ENCODE measurements around the gene SPAAR.
"Not testable (repeated sequence)": the region's sequence is repeated elsewhere in the genome, so short reads cannot be mapped to it uniquely, and the experiment has no call there.

SPAAR gene

GRCh38 chr9:35909687-35910612, 660 bp downstream of the SPAAR start:
- DNase-seq (no peak), ATAC-seq (no peak)
- Mint-ChIP-seq H3K27me3 (no peaks in the 10 kb centered on the region), H3K4me1 (peaks cover 61% of the 10 kb centered on the region), H3K4me3 (no peak overlapping the region), H3K9me3 (no peaks in the 10 kb centered on the region), H3K27ac (no peak overlapping the region)

GRCh38 chr9:35910613-35911359, 1.5 kb downstream of the SPAAR start:
- H3K4me1 Mint-ChIP-seq = peaks cover 55% of the 10 kb centered on the region
- peak overlapping the region; percentile 75 to 91 for H3K27ac Mint-ChIP-seq
- H3K9me3 Mint-ChIP-seq = no peaks in the 10 kb centered on the region

GRCh38 chr9:35911690-35912089, 2.4 kb downstream of the SPAAR start:
- peak overlapping the region in 1 of 2 donors; percentile 6 for H3K27ac Mint-ChIP-seq

More at GRCh38 chr9:35910613-35911359, 1.5 kb downstream of the SPAAR start:
- DNase-seq (peak; percentile 38 to 44), ATAC-seq (peak; percentile 62)
- H3K27me3 Mint-ChIP-seq = no peaks in the 10 kb centered on the region
- peak overlapping the region; percentile 35 to 62 for H3K4me3 Mint-ChIP-seq

GRCh38 chr9:35912791-35913400, 3.6 kb downstream of the SPAAR start:
- no peak for DNase-seq
- Mint-ChIP-seq H3K4me3 (no peak overlapping the region), H3K9me3 (no peaks in the 10 kb centered on the region), H3K27me3 (no peaks in the 10 kb centered on the region), H3K27ac (no peak overlapping the region), H3K4me1 (peaks cover 40% of the 10 kb centered on the region)
- no peak for ATAC-seq

More at GRCh38 chr9:35911690-35912089, 2.4 kb downstream of the SPAAR start:
- Mint-ChIP-seq H3K27me3 (no peaks in the 10 kb centered on the region), H3K4me1 (peaks cover 51% of the 10 kb centered on the region), H3K9me3 (no peaks in the 10 kb centered on the region), H3K4me3 (no peak overlapping the region)
- ATAC-seq = no peak
- DNase-seq = no peak

- H3K9me3 Mint-ChIP-seq, ATAC-seq, H3K4me3 Mint-ChIP-seq: not testable (repeated sequence)
These were observed 4.1 kb downstream of the SPAAR start for GRCh38 chr9:35913429-35913828.

GRCh38 chr9:35914301-35914807, 5.1 kb downstream of the SPAAR start:
- DNase-seq (no peak), ATAC-seq (peak; percentile 56)
- no peaks in the 10 kb centered on the region for H3K9me3 Mint-ChIP-seq
- H3K27me3 Mint-ChIP-seq = no peaks in the 10 kb centered on the region
- H3K4me3 Mint-ChIP-seq = no peak overlapping the region
- no peak overlapping the region for H3K27ac Mint-ChIP-seq
- peaks cover 25% of the 10 kb centered on the region for H3K4me1 Mint-ChIP-seq

More at GRCh38 chr9:35913429-35913828, 4.1 kb downstream of the SPAAR start:
- not testable (repeated sequence) for H3K27me3 Mint-ChIP-seq, H3K27ac Mint-ChIP-seq, DNase-seq
- H3K4me1 Mint-ChIP-seq = peaks cover 35% of the 10 kb centered on the region

- DNase-seq = no peak
- H3K27ac Mint-ChIP-seq = no peak overlapping the region
- ATAC-seq = no peak
- peaks cover 13% of the 10 kb centered on the region for H3K4me1 Mint-ChIP-seq
- no peaks in the 10 kb centered on the region for H3K9me3 Mint-ChIP-seq
- no peak overlapping the region for H3K4me3 Mint-ChIP-seq
- H3K27me3 Mint-ChIP-seq = no peaks in the 10 kb centered on the region
These were observed 6.5 kb downstream of the SPAAR start for GRCh38 chr9:35915681-35916294.

GRCh38 chr9:35917261-35917660, 8.0 kb downstream of the SPAAR start:
- no peak for DNase-seq
- H3K27ac Mint-ChIP-seq = no peak overlapping the region
- H3K27me3 Mint-ChIP-seq = no peaks in the 10 kb centered on the region
- H3K9me3 Mint-ChIP-seq = no peaks in the 10 kb centered on the region
- ATAC-seq = peak; percentile 15
- H3K4me1 Mint-ChIP-seq = peaks cover under 1% of the 10 kb centered on the region
- no peak overlapping the region for H3K4me3 Mint-ChIP-seq

- ATAC-seq = no peak
- H3K27ac Mint-ChIP-seq = no peak overlapping the region
These were observed 9.5 kb downstream of the SPAAR start for GRCh38 chr9:35918780-35919179.

GRCh38 chr9:35919212-35920008, 10.1 kb downstream of the SPAAR start:
- no peaks in the 10 kb centered on the region for H3K9me3 Mint-ChIP-seq
- no peaks in the 10 kb centered on the region for H3K27me3 Mint-ChIP-seq
- ATAC-seq (no peak), DNase-seq (no peak)
- H3K4me3 Mint-ChIP-seq = no peak overlapping the region
- peaks cover 19% of the 10 kb centered on the region for H3K4me1 Mint-ChIP-seq
- no peak overlapping the region for H3K27ac Mint-ChIP-seq

More at GRCh38 chr9:35918780-35919179, 9.5 kb downstream of the SPAAR start:
- H3K4me1 Mint-ChIP-seq = peaks cover 12% of the 10 kb centered on the region
- no peaks in the 10 kb centered on the region for H3K9me3 Mint-ChIP-seq
- no peak overlapping the region for H3K4me3 Mint-ChIP-seq
- DNase-seq = no peak
- H3K27me3 Mint-ChIP-seq = no peaks in the 10 kb centered on the region

GRCh38 chr9:35920051-35920620, 10.8 kb downstream of the SPAAR start:
- no peak overlapping the region for H3K4me3 Mint-ChIP-seq
- DNase-seq (no peak), ATAC-seq (no peak)
- H3K4me1 Mint-ChIP-seq = peaks cover 23% of the 10 kb centered on the region
- H3K27ac Mint-ChIP-seq = no peak overlapping the region
- H3K9me3 Mint-ChIP-seq = no peaks in the 10 kb centered on the region
- no peaks in the 10 kb centered on the region for H3K27me3 Mint-ChIP-seq

- H3K27me3 Mint-ChIP-seq = no peaks in the 10 kb centered on the region
- H3K4me1 Mint-ChIP-seq = peaks cover 23% of the 10 kb centered on the region
- DNase-seq (no peak), ATAC-seq (no peak)
- no peaks in the 10 kb centered on the region for H3K9me3 Mint-ChIP-seq
- no peak overlapping the region for H3K27ac Mint-ChIP-seq
- H3K4me3 Mint-ChIP-seq = no peak overlapping the region
These were observed 14.3 kb downstream of the SPAAR start for GRCh38 chr9:35923598-35923926.

GRCh38 chr9:35923927-35924763, 14.9 kb downstream of the SPAAR start:
- no peaks in the 10 kb centered on the region for H3K9me3 Mint-ChIP-seq
- peak; percentile 75 for ATAC-seq
- peak overlapping the region; percentile 12 to 62 for H3K27ac Mint-ChIP-seq
- H3K4me1 Mint-ChIP-seq = peaks cover 23% of the 10 kb centered on the region
- DNase-seq = no peak
- no peaks in the 10 kb centered on the region for H3K27me3 Mint-ChIP-seq
- H3K4me3 Mint-ChIP-seq = peak overlapping the region; percentile 51 to 63
